GM18909 (cell line): ENCODE results near the gene PLSCR4.
"Not testable (repeated sequence)": the region's sequence is repeated elsewhere in the genome, so short reads cannot be mapped to it uniquely, and the experiment has no call there.

Experiments used
- ATAC-seq: cut with Tn5 transposase; IDR thresholded peaks from one replicate; pipeline ENCODE4 v1.9.1; 2021; ENCODE audit warnings: mild to moderate bottlenecking; ENCODE audit not compliant: unreplicated experiment, poor library complexity

The PLSCR4 gene

GRCh38 chr3:146250449-146251382, at the start of gene PLSCR4:
PLSCR4 (minus strand) TSS chr3:146251105; CDS start chr3:146222071, 29,034 bp downstream.
- peak; percentile 78 for ATAC-seq

- not testable (repeated sequence) for ATAC-seq
Observed at GRCh38 chr3:146293401-146293800, 42.5 kb upstream of the PLSCR4 start.

GRCh38 chr3:146283781-146284445, 33.0 kb upstream of the PLSCR4 start:
- no peak for ATAC-seq

DNA sequence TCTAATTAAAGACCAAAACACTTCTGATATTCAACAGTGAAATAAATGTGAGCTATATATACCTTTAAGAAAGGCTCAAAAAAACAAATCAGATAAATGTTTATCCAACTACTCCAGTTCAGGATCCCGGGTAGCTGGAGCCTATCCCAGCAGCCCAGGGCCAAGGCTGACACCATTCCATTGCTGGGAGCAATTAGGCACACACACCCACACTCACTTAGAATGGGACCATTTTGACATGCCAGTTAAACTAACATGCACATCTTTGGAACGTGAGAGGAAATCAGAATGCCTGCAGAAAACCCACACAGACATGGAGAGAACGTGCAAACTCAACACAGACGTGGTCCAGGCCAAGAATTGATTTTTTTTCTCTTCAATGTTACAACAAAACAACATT, 30.0 kb upstream of the PLSCR4 start:
- ATAC-seq = no peak

DNA sequence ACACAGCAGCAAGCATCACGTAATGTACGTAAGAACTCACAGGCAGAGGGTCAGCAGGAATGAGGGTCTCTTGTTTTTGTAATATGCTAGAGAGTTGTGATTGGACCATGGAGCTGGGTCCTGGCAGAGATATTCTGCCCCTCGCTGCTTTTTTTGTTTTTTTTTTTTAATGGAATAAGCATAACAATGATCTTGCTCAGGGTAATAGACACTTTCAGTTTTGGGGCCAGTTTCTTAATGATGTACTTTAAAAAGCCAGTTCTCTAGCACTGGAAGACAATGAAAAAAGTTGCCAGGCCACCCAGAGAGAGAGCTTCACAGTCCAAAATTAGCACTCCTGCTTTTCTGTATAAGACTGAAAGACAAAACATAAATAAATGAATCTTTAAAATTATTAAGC, 29.0 kb upstream of the PLSCR4 start:
- no peak for ATAC-seq

- ATAC-seq = no peak
Observed at GRCh38 chr3:146279013-146279412, 28.1 kb upstream of the PLSCR4 start.

DNA sequence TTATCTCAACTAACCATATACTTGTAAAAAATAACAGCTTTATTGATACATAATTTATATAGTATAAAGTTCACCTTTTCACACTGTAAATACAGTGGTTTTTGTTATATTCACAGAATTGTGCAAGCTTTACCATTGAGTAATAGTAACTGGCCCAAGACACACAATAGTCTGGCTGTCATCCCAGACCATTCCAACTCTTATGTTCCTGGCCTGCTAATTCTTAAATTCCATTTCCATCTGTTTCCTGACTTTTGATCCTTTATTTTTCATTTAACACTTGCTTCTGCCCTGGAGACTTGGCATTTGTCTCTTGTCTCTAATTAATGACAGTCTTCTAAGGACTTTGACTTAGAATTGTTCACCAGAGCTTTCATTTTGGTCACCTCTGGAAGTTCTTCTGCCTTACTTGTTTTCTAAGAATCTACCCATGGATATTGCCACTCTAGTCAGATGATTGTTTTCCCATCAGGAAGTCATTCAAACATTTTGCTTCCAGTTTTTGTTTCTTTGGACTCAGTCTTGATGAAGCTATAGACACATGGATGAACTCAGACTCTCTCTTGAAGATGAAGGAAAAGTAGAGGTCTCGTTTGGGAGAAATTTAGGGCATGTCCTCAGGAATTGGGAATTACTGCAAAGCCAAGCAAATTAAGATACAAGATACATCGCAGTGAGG, 27.2 kb upstream of the PLSCR4 start:
- ATAC-seq = no peak

DNA sequence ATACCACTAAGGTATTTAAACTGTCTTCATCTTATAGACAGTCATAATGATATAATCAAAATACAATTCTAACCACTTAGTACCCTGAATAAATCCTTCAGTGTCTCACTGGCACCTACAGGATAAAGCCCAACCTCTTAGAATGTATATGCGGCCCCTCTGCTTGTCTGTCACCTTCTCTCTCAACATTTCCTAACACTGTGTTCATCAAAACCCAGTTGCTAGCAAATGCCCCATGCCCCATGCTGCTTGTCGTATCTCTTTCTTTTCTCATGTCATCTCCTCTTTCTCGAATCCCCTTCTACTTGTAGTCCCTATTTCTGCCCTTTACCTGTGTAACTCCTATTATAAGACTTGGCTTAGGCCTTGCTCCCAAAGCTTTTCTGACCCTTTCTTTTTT, 24.6 kb upstream of the PLSCR4 start:
- no peak for ATAC-seq

DNA sequence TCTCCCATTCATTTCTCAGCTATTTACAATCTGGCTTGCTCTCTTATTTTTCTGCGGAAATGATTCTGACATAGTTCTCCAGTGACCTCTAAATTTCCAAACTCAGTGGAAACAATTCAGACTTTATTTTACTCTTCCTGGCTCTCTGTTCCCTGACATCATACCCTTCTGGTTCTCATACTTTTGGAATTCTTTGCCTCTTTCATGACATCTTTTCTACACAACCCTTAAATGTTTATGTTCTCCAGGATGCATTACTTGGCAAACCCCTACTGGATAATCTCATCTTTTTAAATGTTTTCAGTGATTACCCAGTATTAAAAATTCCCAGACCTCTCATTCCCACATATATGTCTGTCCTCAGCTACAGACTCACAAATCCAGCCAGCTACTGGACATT, 23.9 kb upstream of the PLSCR4 start:
- ATAC-seq = no peak

GRCh38 chr3:146273721-146274407, 23.0 kb upstream of the PLSCR4 start:
- no peak for ATAC-seq

DNA sequence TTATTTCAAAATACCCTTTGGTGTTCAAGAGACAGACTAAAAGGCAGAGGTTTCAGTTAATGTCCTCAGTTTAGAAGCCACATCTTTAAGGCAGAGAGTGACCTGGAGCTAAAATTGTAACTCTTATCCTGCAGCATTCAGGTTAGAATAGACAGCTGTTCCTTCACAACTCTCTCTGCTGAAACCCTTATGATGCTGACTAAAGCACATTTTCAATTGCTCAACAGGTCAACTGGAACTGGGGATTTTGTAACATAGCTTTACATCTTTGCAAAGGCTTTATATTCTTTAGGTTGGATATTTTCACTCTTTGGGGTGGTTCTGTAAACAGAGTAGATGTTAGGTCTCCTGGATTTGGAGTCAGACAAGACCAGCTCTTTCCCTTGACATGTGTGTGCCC, 20.3 kb upstream of the PLSCR4 start:
- no peak for ATAC-seq

DNA sequence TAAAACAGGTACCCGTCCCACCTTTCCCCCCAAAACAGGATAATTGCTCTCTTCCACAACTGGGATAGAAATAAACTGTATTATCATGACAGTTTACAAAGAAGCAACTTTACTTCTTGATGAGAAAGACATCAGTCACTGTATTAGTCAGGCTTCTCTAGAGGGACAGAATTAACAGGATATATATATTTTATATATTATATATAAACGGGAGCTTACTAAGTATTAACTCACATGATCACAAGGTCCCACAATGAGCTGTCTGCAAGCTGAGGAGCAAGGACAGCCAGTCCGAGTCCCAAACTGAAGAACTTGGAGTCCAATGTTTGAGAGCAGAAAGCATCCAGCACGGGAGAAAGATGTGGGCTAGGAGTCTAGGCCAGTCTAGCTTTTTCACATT, 18.4 kb upstream of the PLSCR4 start:
- ATAC-seq = no peak

- ATAC-seq = no peak
Observed at GRCh38 chr3:146268535-146269219, 17.8 kb upstream of the PLSCR4 start.

DNA sequence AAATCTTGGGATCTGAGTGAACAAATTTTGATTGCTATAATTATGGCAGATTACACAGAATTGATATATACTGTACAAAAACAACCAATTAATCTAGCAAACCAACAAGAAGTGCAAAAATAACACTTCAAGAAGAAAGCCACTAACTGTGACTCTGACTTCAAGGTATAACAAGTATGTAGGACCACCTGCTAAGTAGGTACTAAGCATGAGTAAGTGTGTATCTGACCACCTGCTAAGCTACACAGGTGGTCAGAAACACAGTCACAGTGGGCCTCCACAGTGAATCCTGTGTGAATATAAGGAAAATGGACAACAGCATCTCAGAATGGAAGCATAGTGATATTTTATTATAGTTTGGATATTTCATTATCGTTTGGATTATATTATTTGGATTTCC, 14.8 kb upstream of the PLSCR4 start:
- no peak for ATAC-seq

- ATAC-seq = no peak
Observed at GRCh38 chr3:146262371-146263110, 11.6 kb upstream of the PLSCR4 start.

DNA sequence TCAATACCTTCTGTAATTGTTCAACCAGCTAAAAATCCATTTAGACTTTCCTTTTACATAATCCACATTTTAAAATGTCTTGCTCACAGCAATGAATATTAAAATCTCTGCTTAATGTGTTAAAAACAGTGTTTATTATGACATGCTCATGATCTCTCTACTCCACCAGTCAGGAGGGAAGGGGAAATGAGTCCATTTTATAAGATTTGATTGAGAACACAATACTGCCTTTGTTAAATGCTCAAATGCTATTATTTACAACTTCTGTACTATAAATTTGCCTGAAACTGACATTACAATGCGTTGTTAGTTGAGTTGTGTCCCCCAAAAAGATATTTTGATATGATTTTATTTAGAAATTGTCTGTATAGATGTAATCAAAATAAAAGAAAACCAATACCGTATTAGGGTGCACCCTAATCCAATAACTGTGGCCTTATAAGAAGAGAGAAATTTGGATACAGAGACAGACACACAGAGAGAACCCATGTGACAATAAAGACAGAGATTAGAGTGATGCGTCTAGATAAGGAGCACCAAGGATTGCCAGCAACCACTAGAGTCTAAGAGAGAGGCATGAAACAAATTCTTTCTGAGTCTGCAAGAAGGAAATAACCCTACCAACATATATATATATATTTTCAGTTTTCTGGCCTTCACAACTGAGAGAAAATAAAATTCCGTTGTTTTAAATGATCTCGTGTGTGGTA, 9.1 kb upstream of the PLSCR4 start:
- no peak for ATAC-seq

- ATAC-seq = no peak
Observed at GRCh38 chr3:146256851-146257486, 6.1 kb upstream of the PLSCR4 start.

DNA sequence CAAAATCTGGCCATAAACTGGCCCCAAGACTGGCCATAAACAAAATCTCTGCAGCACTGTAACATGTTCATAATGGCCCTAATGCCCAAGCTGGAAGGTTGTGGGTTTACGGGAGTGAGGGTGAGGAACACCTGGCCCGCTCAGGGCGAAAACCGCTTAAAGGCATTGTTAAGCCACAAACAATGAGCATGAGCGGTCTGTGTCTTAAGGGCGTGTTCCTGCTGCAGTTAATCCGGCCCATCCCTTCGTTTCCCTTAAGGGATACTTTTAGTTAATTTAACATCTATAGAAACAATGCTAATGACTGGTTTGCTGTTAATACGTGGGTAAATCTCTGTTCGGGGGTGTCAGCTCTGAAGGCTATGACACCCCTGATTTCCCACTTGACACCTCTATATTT, 1.5 kb upstream of the PLSCR4 start:
- ATAC-seq = not testable (repeated sequence)
